Prostate gland (tissue), 2 donors: ENCODE data around the gene DCC. TPM values are rescaled to one million over a fixed set of nuclear protein-coding genes. Genes with fewer than 3 reads are reported as not detected.

ENCODE experiments used
- DNase-seq: peaks from one replicate; pipeline ENCODE4 v3.0.0-alpha.2; 2019; ENCODE audit warnings: low spot score
- H3K27ac ChIP-seq, 2 donors: fragments of 200-600 bp; sonication (generic); 2 replicates each; pipeline ENCODE4 v1.5.1; 2017 to 2019
- H3K27me3 ChIP-seq: fragments of 200-600 bp; sonication (generic); replicated peaks from 2 replicates; pipeline ENCODE4 v1.5.1; 2019; ENCODE audit not compliant: insufficient read depth
- H3K36me3 ChIP-seq, 2 donors: fragments of 200-600 bp; sonication (generic); 1 replicate in 1 of 2; 2 replicates in 1 of 2; pipeline versions ENCODE4 v1.5.1 to v1.8.1; 2017 to 2019
- H3K4me1 ChIP-seq: fragments of 200-600 bp; sonication (generic); replicated peaks from 2 replicates; pipeline ENCODE4 v1.5.1; 2019
- H3K4me3 ChIP-seq, 2 donors: fragments of 200-600 bp; sonication (generic); 2 replicates each; pipeline ENCODE4 v1.5.1; 2017 to 2019
- H3K9me3 ChIP-seq: fragments of 200-600 bp; sonication (generic); 2 replicates; pipeline ENCODE4 v1.5.1; 2017
- POLR2A ChIP-seq: fragments of 450-650 bp; IDR thresholded peaks from one replicate; pipeline ENCODE4 v1.6.1; 2016; ENCODE audit warnings: antibody characterized with exemption, mild to moderate bottlenecking
- POLR2AphosphoS5 ChIP-seq: sonication (generic); formaldehyde crosslinking; IDR thresholded peaks from one replicate; pipeline ENCODE4 v1.6.1; 2017; ENCODE audit warnings: antibody characterized with exemption
- WGBS: methylation state at CpG from one replicate; pipeline ENCODE4 v1.1.5; 2018; 5-methylcytosine and 5-hydroxymethylcytosine counted together
- intact Hi-C: fragments of 100-400 bp; cut with DNase I; formaldehyde crosslinking; loops from one replicate; pipeline ENCODE4 v1.14.2; 2022
- total RNA-seq, 2 donors: library from RNA; depleted of rRNA; stranded (reverse); fragments of >200 nt; gene quantifications; one replicate each; pipeline ENCODE4 v1.1.0, GENCODE V29; 2016
- TF ChIP-seq, protein P1 (sequence below), 4 experiments: fragments of 200-600 bp in 2 of 4; fragments of 450-650 bp in 2 of 4; sonication (generic) in 2 of 4; IDR thresholded peaks; 1 replicate in 3 of 4; 2 replicates in 1 of 4; pipeline ENCODE4 v1.5.1; 2016 to 2019; ENCODE audit warnings: antibody characterized with exemption in 4 of 4, mild to moderate bottlenecking in 2 of 4, moderate library complexity in 2 of 4

Gene DCC
- total RNA-seq, 2 donors from 2014 or later = 0.55 to 3.7 TPM

DNA sequence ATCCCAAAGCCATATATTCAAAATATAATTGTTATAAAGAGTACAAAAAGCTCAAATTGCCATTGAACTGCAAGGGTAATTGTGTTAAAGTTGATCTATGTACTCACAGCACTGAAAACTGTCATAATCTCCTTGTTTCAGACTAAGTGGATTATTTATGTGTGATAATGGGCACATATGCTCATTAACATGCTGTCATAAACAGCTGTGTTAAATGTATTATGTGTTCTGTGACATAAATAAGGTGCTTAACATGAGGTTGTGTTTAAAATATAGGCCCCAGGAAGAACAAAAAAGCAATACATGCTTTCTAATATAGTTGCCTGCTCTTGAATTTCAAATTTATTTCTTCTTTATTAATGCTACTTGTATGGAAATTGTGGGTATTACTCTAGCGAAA lies 409.5 kb downstream of the DCC start:
- H3K27me3 ChIP-seq = no peaks in the 10 kb centered on the region
- intact Hi-C loops = no loop called here
- DNase-seq = no peak
- H3K9me3 ChIP-seq = no peaks in the 10 kb centered on the region
- WGBS = 44% methylated on average over 1 of the region's 1 CpG
- H3K27ac ChIP-seq = no peak overlapping the region
- TF ChIP-seq, protein P1, sequence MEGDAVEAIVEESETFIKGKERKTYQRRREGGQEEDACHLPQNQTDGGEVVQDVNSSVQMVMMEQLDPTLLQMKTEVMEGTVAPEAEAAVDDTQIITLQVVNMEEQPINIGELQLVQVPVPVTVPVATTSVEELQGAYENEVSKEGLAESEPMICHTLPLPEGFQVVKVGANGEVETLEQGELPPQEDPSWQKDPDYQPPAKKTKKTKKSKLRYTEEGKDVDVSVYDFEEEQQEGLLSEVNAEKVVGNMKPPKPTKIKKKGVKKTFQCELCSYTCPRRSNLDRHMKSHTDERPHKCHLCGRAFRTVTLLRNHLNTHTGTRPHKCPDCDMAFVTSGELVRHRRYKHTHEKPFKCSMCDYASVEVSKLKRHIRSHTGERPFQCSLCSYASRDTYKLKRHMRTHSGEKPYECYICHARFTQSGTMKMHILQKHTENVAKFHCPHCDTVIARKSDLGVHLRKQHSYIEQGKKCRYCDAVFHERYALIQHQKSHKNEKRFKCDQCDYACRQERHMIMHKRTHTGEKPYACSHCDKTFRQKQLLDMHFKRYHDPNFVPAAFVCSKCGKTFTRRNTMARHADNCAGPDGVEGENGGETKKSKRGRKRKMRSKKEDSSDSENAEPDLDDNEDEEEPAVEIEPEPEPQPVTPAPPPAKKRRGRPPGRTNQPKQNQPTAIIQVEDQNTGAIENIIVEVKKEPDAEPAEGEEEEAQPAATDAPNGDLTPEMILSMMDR (IDR thresholded peaks at IDR 0.05) = no peak
- TF ChIP-seq POLR2A (no peak), POLR2AphosphoS5 (no peak)
- H3K36me3 ChIP-seq = no peaks in the 10 kb centered on the region
- no peaks in the 10 kb centered on the region for H3K4me1 ChIP-seq
- H3K4me3 ChIP-seq = no peak overlapping the region

DNA sequence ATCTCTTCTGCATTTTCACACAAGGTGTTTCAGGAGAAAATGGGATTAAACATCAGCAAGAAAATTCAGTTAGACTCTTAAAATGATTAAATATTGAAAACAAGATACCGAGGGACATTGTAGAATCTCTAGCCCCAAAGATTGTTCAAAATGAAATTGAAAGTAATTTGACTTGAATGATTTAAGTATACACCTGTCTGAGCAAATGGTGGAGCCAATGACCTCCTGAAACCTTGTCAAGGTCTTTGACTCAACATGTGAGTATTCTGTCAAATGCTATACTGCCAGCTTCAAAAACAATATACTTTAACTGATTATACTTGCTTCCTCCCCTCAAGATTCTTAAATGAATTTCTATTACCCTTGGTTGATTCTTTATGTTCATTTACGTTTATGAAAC lies 411.0 kb downstream of the DCC start:
- intact Hi-C loops = no loop called here
- Histone ChIP-seq H3K27ac (no peak overlapping the region), H3K9me3 (no peaks in the 10 kb centered on the region), H3K4me1 (no peaks in the 10 kb centered on the region), H3K27me3 (no peaks in the 10 kb centered on the region), H3K36me3 (no peaks in the 10 kb centered on the region), H3K4me3 (no peak overlapping the region)
- DNase-seq = no peak
- WGBS = 91% methylated on average over 2 of the region's 2 CpGs
- no peak for TF ChIP-seq POLR2AphosphoS5
- TF ChIP-seq, protein P1 (IDR thresholded peaks at IDR 0.05) = no peak
- no peak for TF ChIP-seq POLR2A

DNA sequence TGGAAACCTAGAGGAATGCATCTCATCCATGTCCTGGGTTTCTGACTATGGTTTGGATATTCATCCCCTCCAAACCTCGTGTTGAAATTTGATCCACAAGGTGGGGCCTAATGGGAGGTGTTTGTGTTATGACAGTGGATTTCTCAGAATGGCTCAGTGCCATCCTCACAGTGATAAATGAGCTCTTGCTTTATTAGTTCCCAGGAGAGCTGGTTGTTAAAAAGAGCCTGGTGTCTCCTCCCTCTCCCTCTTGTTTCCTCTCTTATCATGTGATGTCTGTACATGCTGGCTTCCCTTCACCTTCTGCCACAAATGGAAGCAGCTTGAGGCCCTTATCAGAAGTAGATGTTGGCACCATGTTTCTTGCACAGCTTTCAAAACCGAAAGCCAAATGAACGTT lies 424.3 kb downstream of the DCC start:
- Histone ChIP-seq H3K4me3 (no peak overlapping the region), H3K36me3 (no peaks in the 10 kb centered on the region), H3K9me3 (no peaks in the 10 kb centered on the region), H3K27me3 (no peaks in the 10 kb centered on the region), H3K27ac (no peak overlapping the region), H3K4me1 (no peaks in the 10 kb centered on the region)
- DNase-seq = no peak
- 17% methylated on average over 3 of the region's 3 CpGs for WGBS
- intact Hi-C loops = no loop called here
- TF ChIP-seq POLR2A = no peak
- no peak for TF ChIP-seq POLR2AphosphoS5

DNA sequence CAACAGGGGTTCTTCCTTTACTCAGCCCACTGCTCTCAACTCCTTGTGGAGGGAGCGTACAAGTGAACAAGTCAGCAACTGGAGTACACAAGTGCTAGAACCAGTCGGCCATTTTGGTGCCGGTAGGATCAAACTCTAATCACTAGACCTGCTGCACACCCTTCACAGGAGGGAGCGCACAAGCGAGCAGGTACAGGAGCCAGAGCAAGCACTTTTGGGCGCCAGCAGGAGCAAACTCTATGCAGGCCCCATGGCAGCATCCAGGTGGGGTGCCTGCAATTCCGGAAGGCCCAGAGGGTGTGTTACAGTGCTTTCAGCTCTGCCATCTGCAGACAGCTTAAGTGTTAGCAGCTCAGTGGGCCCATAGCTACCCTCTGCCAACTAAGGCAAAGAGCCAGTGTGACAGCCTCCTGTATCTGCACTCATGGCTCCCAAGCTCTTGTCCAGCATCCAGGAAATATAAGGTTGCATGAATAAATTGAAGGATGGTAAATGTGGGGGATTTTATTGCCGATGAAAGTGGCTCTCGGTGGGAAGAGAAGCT lies 426.1 kb downstream of the DCC start:
- 76% methylated on average over 9 of the region's 9 CpGs for WGBS
- DNase-seq = no peak

DNA sequence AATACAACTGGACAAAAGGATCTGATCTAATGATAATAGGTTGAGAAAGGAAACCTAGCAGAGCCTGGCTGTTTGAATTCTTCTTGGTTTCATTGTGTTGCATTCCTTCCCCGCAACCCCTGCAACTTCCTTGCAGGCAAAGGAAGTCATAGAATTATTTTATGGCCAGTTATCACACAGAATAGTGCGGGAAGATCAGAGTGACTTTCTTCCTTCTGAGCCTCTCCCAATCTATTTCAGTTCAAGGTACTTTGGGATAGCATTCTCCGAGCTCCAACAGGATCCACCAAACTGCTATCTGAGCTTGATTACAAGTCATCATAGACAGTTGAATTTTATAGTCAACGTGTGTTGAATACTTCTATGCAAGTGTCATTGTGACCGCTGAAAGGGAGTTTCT lies 441.1 kb downstream of the DCC start:
- no peaks in the 10 kb centered on the region for H3K27me3 ChIP-seq
- TF ChIP-seq POLR2AphosphoS5 = no peak
- no peak for TF ChIP-seq POLR2A
- TF ChIP-seq, protein P1 (IDR thresholded peaks at IDR 0.05) = no peak
- intact Hi-C loops = no loop called here
- H3K9me3 ChIP-seq = no peaks in the 10 kb centered on the region
- H3K4me1 ChIP-seq = no peaks in the 10 kb centered on the region
- H3K4me3 ChIP-seq = no peak overlapping the region
- no peak for DNase-seq
- no peaks in the 10 kb centered on the region for H3K36me3 ChIP-seq
- H3K27ac ChIP-seq = no peak overlapping the region
- WGBS = 76% methylated on average over 5 of the region's 5 CpGs

More for the DNA sequence above, 426.1 kb downstream of the DCC start:
- Histone ChIP-seq H3K27ac (no peak overlapping the region), H3K27me3 (no peaks in the 10 kb centered on the region), H3K4me3 (no peak overlapping the region), H3K9me3 (no peaks in the 10 kb centered on the region), H3K36me3 (no peaks in the 10 kb centered on the region), H3K4me1 (no peaks in the 10 kb centered on the region)
- TF ChIP-seq POLR2AphosphoS5 (no peak), POLR2A (no peak)
- TF ChIP-seq, protein P1 (IDR thresholded peaks at IDR 0.05) = no peak
- intact Hi-C loops = no loop called here
